Glutamatergic neuron (in vitro differentiated cells): ENCODE results near the gene CASP10. TPM values are rescaled to one million over a fixed set of nuclear protein-coding genes. Genes with fewer than 3 reads are reported as not detected.

Source experiments
- DNase-seq: peaks from one replicate; pipeline ENCODE4 v3.0.0; 2022
- H3K27ac Mint-ChIP-seq: one replicate; pipeline ENCODE4 v1.8.0; 2020; ENCODE audit warnings: mild to moderate bottlenecking, mixed read lengths, inconsistent platforms; ENCODE audit not compliant: unreplicated experiment
- H3K27me3 Mint-ChIP-seq: one replicate; pipeline ENCODE4 v1.8.0; 2020; ENCODE audit warnings: mild to moderate bottlenecking, moderate library complexity, mixed read lengths, inconsistent platforms; ENCODE audit not compliant: unreplicated experiment
- H3K36me3 Mint-ChIP-seq: one replicate; pipeline ENCODE4 v1.8.0; 2020; ENCODE audit warnings: mild to moderate bottlenecking, mixed read lengths, inconsistent platforms; ENCODE audit not compliant: unreplicated experiment
- H3K4me1 Mint-ChIP-seq: one replicate; pipeline ENCODE4 v1.8.0; 2020; ENCODE audit warnings: mild to moderate bottlenecking, low read depth, mixed read lengths, inconsistent platforms; ENCODE audit not compliant: unreplicated experiment
- H3K4me3 Mint-ChIP-seq: one replicate; pipeline ENCODE4 v1.8.0; 2020; ENCODE audit warnings: mild to moderate bottlenecking, mixed read lengths, inconsistent platforms; ENCODE audit not compliant: unreplicated experiment
- H3K9me3 Mint-ChIP-seq: one replicate; pipeline ENCODE4 v1.8.0; 2020; ENCODE audit warnings: mild to moderate bottlenecking, moderate library complexity, mixed read lengths, inconsistent platforms; ENCODE audit not compliant: unreplicated experiment
- total RNA-seq: library from RNA; stranded (reverse); fragmentation: NEBNext Ultra II Directional; extraction: Animal tissue kit (Norgen Biotek cat#: 25700); gene quantifications from one replicate; pipeline ENCODE4 v1.2.1, GENCODE V29; 2021; ENCODE audit not compliant: unreplicated experiment
- TF ChIP-seq, protein P1 (sequence below): fragments of 200-600 bp; sonication (generic); IDR thresholded peaks from one replicate; pipeline ENCODE4 v1.5.0; 2021; ENCODE audit not compliant: partially characterized antibody, unreplicated experiment

Gene CASP10
- total RNA-seq, 1 donor from 2014 or later = not detected

DNA sequence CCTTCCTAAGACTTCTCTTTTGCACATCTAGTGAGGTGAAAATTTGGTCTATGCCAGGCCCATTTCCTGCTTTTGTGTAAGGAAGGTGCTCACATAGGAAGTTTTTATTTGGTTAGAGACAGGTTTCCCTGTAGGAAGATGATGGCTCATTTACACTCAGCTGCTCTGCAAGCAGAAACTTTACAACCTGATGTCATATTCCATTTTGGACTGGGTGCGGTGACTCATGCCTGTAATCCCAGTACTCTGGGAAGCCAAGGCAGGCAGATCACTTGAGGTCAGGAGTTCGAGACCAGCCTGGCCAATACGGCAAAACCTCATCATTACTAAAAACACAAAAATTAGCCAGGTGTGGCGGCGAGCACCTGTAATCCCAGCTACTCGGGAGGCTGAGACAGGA is 35.8 kb downstream of the CASP10 start:
- Mint-ChIP-seq H3K4me3 (no peak overlapping the region), H3K4me1 (peaks cover 6% of the 10 kb centered on the region), H3K9me3 (peaks cover 2% of the 10 kb centered on the region), H3K27ac (no peak overlapping the region), H3K27me3 (no peaks in the 10 kb centered on the region), H3K36me3 (no peaks in the 10 kb centered on the region)
- TF ChIP-seq, protein P1, sequence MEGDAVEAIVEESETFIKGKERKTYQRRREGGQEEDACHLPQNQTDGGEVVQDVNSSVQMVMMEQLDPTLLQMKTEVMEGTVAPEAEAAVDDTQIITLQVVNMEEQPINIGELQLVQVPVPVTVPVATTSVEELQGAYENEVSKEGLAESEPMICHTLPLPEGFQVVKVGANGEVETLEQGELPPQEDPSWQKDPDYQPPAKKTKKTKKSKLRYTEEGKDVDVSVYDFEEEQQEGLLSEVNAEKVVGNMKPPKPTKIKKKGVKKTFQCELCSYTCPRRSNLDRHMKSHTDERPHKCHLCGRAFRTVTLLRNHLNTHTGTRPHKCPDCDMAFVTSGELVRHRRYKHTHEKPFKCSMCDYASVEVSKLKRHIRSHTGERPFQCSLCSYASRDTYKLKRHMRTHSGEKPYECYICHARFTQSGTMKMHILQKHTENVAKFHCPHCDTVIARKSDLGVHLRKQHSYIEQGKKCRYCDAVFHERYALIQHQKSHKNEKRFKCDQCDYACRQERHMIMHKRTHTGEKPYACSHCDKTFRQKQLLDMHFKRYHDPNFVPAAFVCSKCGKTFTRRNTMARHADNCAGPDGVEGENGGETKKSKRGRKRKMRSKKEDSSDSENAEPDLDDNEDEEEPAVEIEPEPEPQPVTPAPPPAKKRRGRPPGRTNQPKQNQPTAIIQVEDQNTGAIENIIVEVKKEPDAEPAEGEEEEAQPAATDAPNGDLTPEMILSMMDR = no peak
- no peak for DNase-seq

DNA sequence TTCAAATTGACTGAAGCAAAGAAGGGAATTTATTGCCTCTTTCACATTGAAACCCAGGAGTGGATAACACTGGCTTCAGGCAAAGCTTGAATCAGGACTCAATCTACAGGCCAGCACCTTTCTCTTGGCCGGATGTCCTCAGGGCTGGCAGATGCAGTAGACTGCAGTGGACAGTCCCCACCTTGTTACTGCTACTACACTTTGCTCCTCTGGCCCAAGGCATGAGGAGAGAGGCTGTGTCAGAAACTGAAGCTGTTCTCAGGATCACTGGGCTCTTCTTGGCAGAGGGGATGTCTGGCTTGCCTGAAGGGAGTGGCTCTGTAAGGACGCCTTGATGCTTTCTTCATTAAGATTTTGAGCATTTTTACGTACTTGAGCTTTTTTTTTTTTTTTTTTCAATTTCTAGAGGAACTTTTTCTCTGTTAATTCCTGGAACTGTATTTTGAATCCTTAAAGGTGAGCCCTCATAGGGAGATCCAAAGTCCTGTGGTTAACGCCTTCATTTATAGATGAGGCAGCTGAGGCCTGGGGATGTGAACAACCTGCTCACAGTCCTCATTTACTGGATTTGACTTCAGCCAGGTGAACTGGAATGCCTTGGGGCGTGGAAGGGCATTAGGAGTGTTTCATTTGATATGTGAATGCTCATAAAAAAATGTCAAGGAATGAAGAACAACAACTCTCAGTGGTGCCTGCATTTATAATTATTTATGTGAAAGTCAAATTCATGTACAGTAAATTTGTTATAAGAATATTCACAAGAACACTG is 36.6 kb downstream of the CASP10 start:
- TF ChIP-seq, protein P1 = no peak
- Mint-ChIP-seq H3K27ac (no peak overlapping the region), H3K4me1 (peaks cover 6% of the 10 kb centered on the region), H3K27me3 (no peaks in the 10 kb centered on the region), H3K9me3 (no peaks in the 10 kb centered on the region), H3K36me3 (no peaks in the 10 kb centered on the region), H3K4me3 (no peak overlapping the region)
- DNase-seq = no peak

DNA sequence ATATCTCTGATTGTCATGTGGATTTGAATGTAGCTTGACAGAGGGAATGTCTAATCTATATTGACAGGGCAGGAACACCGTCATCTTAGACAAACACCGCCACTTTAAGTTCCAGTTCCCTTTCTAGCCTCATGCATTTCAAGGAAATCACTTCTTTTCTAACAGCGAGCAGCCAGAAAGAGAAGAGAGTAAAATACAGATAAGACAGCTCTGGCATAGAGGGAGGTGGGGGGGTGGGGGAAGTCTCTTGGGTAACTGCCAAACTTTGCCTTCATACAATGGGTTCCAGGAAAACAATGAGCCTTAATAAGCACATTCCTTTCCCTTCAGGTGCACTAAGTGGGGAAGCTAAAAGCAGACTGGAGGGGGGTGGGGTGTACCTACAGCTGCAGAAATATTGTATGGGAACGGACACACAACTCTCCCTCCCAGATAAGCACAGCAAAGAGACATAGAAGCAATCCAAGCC is 37.2 kb downstream of the CASP10 start:
- Mint-ChIP-seq H3K9me3 (no peaks in the 10 kb centered on the region), H3K4me3 (no peak overlapping the region), H3K27me3 (no peaks in the 10 kb centered on the region), H3K4me1 (peaks cover 6% of the 10 kb centered on the region), H3K36me3 (no peaks in the 10 kb centered on the region), H3K27ac (no peak overlapping the region)
- no peak for DNase-seq
- TF ChIP-seq, protein P1 = no peak

DNA sequence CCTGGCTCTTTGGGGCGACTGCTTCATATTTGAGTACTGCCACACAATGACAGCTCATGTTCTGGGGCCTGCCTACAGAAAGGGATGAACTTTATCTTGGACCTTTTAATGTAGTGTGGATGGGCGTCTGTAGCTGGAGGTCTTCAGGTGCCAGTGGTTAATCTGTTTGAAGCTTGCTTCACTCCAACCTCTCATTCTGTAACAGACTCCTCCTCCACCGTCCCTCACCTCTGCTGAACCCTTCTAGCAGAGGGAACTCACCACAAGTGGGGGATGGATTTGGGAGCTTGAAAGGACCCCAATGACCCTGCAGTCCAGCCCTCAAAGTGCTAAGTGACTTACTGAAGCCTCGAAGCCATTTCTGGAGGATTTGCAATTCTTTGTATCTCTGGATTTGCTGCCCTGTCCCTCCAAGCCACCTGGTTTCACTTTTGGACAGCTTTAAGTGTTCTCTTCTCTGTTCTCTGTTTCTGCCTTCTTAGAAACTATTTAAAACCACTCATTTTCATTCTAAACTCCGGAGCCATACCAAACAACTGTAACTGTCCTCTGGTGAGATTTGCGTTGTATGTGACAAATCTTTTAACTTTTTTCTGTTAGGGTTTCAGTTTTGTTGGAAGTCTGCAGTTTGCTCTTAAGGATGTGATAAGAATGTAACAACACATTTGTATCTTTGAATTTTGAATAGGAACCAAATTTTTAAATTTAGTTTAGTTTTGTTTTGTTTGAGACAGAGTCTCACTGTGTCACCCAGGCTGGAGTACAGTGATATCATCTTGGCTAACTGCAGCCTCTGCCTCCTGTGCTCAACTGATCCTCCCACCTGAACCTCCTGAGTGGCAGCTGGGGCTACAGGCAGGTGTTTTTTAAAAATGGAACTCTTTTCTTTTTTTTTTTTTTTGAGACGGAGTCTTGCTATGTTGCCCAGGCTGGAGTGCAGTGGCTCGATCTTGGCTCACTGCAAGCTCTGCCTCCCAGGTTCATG is 40.4 kb downstream of the CASP10 start:
- DNase-seq = no peak
- Mint-ChIP-seq H3K4me3 (no peak overlapping the region), H3K9me3 (no peaks in the 10 kb centered on the region), H3K27me3 (no peaks in the 10 kb centered on the region), H3K4me1 (peaks cover 6% of the 10 kb centered on the region), H3K36me3 (no peaks in the 10 kb centered on the region), H3K27ac (no peak overlapping the region)
- TF ChIP-seq, protein P1 = no peak
